ENCODE measurements around the gene ZBTB42.

ZBTB42 gene

GRCh38 chr14:104844306-104845032, 43.6 kb downstream of the ZBTB42 start:
- DNase-seq: no peak

- no peak for DNase-seq
Observed at GRCh38 chr14:104845033-104845666, 44.2 kb downstream of the ZBTB42 start.

GRCh38 chr14:104845834-104846441, 45.0 kb downstream of the ZBTB42 start:
- DNase-seq: no peak

GRCh38 chr14:104852280-104852663, 51.4 kb downstream of the ZBTB42 start:
- DNase-seq: no peak
